Sigmoid colon (tissue), 4 donors: Measurements from ENCODE around the gene BIK.

Source experiments
- EP300 ChIP-seq, 4 donors: sonication (generic); formaldehyde crosslinking; IDR thresholded peaks; one replicate each; pipeline ENCODE4 v1.6.1; 2017; ENCODE audit warnings: antibody characterized with exemption in 4 of 4
- POLR2A ChIP-seq, 2 donors: fragments of 450-650 bp; IDR thresholded peaks; one replicate each; pipeline ENCODE4 v1.6.1; 2016; ENCODE audit warnings: antibody characterized with exemption in 2 of 2, mild to moderate bottlenecking in 2 of 2, moderate library complexity in 2 of 2
- TF ChIP-seq, protein P1 (sequence below), 4 experiments: fragments of 450-650 bp in 3 of 4; fragments of 200-600 bp in 1 of 4; IDR thresholded peaks; one replicate each; pipeline ENCODE4 v1.5.1; 2016 to 2019; ENCODE audit warnings: antibody characterized with exemption in 4 of 4, mild to moderate bottlenecking in 3 of 4, moderate library complexity in 2 of 4

DNA sequence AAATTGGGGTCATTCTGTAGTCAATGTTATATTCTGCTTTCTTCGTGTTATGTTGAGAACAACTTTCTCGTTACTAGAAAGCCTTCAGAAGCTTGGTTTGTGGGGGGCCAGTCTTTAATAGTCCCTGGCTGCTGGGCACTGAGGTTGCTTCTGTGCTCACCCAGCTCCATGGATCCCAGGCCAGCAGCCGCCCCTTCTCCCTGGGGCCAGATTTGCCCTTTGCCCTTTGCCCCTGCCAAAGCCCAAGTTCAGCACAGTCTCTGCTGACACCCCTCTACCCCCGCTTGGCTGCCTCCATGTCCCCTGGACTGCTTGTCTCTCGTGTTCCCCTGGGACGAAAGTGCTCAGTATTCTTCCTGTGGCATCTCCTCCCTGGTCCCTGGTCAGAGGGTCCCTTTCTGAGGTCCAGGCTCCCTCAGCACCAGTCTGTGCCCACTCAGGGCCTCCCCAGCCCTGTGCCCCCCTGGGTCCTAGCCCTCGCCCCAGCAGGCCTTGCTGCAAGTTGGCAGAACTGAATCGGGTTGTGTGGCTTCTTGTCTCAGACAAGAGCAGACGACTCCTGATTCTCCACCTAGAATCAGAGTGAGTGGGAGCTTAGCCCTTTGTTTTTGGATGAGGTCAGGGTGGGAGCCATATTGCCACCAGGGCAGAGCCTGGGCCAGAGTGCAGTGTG, 47.5 kb downstream of the BIK start:
- no peak for TF ChIP-seq EP300 (IDR thresholded peaks at IDR 0.05)
- TF ChIP-seq, protein P1, sequence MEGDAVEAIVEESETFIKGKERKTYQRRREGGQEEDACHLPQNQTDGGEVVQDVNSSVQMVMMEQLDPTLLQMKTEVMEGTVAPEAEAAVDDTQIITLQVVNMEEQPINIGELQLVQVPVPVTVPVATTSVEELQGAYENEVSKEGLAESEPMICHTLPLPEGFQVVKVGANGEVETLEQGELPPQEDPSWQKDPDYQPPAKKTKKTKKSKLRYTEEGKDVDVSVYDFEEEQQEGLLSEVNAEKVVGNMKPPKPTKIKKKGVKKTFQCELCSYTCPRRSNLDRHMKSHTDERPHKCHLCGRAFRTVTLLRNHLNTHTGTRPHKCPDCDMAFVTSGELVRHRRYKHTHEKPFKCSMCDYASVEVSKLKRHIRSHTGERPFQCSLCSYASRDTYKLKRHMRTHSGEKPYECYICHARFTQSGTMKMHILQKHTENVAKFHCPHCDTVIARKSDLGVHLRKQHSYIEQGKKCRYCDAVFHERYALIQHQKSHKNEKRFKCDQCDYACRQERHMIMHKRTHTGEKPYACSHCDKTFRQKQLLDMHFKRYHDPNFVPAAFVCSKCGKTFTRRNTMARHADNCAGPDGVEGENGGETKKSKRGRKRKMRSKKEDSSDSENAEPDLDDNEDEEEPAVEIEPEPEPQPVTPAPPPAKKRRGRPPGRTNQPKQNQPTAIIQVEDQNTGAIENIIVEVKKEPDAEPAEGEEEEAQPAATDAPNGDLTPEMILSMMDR (IDR thresholded peaks at IDR 0.05): no peak
- TF ChIP-seq POLR2A (IDR thresholded peaks at IDR 0.05): no peak
